Pons (tissue), 1 donor: ENCODE data around the gene RAD51B.

Source experiments
- DNase-seq: peaks from one replicate; pipeline ENCODE4 v3.0.0-alpha.2; 2016; ENCODE audit warnings: low spot score

Gene RAD51B

DNA sequence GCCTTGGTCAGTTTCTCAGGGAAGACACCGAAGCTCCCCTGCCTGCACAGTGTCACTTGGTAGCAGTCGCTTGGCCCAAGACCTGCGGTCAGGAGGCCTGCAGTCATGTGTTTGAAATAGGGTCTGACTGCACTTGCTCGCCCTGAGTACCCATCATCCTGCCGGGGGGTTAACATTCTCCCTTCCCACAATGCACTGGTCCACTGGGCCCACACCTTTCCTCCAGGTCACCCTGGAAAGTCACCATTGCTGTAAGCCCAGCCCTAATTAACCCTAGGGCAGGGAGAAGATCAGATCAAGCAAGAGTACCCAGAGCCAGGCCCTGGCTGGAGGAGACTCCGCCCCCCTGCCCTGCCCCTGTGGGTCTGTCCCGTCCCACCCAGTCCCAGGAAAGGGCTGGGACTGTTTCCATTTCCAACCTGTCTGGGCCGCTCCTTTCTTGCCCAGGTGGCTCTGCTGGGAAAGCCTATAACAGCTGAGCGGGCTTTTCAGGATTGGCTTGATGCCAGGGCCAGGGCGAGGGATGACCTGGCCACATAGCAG, 886.2 kb downstream of the RAD51B start:
- DNase-seq: no peak

DNA sequence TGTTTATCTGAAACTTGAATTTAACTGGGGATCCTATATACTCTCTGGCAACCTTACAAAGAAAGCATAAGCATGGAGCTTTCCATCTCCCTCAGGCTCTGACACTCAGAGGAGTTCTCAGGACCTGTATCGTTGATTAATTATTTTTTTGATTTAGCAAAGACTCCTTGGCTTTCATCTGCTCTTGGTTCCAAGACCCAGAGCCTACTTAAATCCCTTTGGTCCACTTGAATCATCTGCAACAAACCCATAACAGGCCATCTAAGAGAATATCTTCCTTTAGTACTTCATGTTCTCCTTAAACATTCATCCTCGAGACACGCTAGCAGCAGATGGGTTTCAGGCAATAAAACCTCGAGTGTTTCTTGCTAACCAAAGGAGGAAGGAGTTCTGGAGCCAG, 887.9 kb downstream of the RAD51B start:
- no peak for DNase-seq

DNA sequence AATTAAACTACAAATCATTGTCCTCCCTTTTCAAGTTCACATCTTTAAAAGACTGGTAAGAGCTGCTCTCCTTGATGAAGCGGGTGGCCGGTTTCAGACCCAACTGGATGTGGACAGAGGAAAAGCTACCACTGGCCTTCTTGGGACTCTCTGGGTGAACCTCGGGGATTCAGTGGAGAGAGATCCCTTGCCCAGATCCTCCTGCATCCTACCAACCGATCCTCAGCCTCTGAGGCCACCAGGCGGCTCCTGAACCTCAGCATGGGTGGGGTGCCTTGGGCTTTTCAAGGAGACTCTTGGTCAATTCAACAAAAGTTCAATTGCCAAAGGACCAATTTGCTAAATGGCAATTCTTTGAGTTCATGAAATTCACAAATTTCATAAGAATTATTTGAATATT, 888.8 kb downstream of the RAD51B start:
- DNase-seq: no peak

DNA sequence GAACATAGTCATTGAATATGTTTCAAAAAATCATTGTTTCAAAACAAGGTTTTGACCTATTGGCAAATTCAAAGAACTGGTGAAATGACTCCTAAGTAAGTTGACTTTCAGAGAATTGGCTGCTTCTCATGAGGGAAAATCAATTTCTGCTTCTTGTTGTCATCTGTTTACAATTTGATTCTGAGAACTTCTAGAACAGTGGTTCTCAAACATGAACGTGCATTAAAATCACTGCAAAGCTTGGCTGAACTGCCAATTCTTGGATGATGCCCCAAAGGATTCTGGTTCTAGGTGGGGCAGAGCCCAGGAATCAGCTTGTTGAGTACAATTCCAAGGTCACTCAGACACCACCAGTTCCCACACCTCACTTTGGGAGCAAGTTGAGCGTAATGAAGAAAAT, 889.4 kb downstream of the RAD51B start:
- no peak for DNase-seq

DNA sequence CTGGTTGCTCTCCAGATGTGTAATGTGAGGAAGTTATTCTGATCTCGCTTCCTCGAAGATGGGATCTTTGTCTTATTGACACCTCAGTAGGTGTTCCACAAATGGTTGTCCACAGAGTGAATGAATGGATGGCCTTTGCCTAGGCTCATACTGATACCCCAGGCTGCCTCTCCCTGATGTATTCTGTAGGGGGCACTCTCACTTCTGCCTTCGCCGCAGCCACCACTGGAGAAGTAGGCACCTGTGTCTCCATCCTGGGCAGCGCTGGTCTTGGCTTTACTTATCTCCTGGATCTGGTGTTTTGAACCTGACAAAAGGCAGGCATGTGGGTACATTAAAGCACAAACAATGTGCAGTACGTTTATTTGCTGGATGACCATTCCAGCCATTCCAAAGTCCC, 891.2 kb downstream of the RAD51B start:
- no peak for DNase-seq

DNA sequence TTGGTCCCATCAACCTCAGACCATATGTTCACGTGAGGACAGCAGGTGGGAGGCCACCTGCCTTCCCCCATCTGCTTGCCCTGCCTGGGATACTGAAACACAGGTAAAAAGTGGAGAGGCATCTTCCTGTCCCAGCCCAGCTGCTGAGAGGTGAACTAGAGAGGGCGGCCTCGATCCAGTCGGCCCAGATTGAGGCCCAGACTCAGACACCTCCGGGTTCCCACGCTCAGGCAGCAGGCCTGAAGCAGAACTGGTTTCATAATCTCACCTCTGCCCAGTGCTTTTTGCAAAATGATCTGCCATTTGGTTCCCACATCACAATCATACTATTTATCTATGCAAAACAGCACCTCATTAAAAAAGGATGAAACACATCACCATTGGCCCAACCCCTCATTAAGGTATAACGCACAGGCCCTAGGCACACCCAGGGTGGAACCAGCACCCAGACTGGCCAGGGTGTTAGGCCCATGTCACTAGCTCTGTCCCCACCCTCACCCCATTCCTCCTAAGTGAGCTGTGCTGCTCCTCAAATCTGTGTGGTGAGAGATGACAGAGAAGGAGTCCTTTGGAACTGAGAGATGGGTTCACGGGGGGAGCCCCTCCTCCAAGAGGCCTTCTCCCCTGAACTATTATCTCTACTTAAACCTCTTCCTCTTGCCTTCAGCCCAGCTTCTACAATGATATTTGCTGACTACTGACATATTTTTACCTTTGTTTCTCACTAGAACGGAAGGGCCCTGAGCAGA, 892.2 kb downstream of the RAD51B start:
- DNase-seq: no peak

DNA sequence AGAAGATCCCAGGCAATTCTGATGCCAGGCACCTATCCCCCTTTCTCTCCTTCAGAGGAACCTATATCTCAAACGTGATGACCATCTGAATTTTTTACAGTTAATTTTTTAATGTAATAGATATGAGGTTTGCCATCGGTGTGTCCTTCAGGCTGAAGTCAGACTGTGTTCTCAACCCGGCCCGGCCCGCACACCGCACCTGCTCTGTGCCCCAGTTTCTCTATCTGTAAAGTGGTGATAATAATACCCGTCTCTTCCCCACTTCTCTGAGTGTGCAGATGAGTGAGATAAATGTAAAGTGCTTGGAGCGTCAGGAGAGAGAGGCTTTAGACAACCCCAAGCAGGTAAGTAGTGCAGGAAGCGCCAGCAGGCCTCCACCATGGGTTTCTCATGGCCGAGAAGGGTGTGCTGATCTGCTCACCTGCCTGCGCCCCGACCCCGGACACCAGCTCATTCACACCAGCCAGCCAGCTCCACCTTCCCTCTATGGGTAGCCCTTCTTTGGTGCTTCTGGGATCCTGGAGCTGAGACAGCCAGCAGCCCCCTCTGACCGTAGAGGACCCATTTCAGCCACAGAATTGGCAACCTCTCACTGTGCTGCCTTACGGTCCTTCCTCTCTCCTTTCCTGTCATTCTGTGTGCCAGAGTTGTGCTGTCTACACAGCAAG, 893.3 kb downstream of the RAD51B start:
- no peak for DNase-seq

DNA sequence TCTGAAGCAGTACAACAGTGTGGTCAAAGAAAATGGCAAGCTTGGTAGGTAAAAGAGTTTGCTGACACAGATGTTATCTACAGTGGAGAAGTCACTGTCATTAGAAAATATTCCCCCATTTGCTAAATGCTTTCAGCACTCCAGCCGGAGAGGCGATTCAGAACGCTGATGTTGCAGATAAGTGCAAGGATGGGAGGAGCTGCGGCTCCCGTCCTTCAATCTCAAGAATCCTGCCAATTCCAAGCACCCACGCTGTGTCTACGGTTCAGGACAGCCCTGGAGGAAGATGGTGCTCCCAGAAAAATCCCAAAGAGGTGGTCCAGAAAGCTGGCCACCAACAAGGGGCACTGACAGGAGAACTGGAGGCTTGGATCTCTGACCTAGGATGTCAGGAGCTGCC, 894.2 kb downstream of the RAD51B start:
- no peak for DNase-seq

DNA sequence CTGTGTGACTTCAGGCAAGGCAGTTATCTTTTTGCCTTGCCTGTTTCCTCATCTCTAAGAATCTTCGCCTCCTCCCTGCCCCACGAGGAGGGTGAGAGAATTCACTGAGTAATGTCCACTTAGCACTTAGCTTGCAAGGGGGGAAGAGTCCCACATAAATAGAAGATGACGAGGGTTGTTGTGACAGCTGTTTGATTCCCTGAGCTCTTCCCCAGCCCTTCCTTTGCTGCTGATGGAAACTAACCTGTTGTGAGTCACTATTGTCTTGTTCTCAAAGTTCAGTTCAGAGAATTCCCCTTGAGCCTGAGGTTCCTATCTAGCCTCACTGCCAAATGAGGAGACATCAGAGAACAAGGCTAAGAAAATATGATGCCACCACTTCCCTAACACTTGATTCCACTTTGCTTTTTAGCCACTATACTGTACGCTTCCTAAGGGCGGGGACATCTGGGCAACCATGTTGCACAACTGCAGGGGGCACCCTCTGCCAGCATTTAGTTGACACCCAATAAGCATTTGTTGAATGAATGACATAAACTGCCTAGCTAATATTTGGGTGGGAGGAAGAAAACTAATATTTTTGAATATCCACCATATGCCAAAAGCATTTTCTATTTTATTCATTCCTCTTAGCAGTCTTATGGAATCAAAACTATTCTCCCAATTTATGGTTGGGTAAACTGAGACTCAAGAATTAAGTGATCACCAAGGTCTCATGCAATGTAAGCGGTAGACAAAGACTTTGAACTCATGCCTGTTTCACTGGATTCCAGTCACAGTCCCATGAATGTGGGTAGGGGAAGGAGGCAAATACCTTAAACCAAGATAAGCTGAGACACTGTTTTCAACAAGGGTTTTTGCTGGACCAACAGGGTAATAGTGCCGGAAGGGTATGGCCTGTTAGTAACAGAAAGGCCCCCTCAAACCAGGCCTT, 895.7 kb downstream of the RAD51B start:
- DNase-seq: no peak

DNA sequence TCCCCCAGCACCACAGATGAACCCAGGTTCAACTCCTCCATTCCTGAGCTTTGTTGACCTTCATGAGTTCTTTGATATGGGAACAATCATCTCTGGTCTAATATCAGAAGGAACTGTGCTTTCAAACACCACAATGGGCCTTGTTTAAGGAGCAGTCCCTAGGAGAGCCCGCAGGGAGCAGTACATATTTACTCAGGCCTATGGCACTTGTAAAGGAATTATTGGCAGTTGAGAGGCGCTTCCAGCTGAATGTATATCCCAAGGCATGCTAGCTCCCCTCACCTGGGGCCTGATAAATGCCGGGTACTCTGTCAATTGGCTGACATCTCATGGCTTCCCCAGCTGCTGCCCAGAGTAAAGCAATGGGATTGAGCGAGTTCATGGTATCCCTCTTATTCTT, 897.1 kb downstream of the RAD51B start:
- DNase-seq: no peak

DNA sequence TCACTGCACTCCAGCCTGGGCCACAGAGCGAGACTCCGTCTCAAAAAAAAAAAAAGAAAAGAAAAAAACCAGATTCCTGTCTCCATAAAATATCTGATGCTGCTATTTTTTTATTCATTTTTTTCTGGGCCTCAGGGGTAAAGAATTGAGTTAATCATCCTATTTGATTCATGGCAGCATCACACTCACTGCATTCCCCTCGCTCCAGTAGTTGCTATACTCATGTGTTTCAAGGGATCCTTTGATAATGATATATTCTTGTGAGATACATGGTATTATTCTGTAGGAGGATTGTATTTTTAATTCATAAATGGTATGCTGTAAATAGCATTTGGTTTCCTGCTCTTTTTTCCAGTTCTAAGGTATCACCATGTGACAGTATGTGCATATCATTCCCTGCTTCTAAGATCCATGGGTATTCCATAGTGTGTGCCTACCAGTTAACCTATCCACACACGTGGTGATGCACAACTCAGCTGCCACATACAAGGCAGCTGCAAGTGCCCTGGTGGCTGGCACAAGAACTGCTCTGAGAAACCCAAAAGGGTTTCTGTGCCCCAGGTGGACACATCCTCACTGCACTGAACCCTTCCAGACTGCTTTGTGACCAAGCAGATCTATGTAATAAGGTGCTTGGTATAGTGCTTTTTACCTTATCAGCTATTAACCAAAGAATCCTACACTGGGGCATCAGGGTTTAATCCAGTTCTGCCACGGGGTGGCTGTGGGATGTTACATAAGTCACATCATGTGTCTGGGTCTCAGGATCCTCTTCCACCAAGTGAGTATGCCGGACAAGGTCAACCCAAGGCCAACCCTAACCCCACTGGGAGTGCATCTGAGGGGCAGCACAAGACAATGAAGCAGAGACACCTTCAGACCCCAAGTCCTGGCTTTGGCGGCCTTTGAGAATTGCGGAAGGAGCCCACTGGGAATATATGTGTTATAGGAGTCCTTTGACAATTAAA, 898.7 kb downstream of the RAD51B start:
- DNase-seq: no peak

DNA sequence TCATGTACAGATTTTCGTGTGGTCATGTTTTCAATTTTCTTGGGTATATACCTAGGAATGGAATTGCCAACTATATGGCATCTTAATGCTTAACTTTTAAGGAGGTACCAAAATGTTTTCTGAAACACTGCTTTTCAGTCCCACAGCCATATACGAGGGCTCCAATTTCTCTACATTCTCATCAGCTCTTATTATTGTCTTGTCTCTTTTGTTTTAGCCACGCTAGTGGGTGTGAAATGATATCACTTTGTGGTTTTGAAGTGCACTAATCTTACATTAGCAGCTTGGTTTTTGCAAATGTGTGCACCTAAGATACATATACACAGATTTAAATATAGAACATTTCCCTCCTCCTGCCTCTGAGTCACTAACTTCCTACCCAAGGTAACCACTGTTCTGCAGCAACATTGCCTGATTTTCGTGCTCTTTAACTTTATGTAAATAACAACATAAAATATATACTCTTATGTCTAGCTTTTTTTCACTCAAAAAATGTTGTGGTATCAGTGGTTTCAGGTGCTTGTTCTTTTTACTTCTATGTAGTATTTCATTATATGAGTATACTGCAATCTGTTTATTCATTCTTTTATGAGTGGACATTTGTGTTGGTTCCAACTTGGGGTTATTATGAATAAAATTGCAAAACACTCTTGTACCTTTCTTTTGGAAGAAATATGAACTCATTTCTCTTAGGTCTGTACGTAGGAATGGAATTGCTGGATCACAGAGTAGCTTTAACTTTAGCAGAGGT, 900.2 kb downstream of the RAD51B start:
- no peak for DNase-seq

DNA sequence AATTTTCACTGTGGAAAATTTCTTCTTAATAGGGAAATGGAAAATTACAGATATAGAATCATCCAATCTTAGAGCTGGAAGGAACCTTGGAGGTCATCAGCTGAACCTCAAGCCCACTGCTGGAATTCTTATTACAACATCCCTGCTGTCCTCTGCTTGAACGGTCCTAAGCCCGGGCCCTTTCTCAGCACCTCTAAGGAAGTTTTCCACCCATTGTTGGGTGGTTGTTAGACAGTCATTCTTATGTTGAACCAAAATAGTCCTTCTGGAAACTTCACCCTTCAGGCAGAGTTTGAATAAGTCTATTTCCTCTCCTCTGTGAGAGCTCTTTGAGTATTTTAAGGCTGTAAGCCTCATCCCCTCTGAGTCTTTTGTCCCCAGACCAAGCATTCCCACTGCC, 902.6 kb downstream of the RAD51B start:
- DNase-seq: no peak

DNA sequence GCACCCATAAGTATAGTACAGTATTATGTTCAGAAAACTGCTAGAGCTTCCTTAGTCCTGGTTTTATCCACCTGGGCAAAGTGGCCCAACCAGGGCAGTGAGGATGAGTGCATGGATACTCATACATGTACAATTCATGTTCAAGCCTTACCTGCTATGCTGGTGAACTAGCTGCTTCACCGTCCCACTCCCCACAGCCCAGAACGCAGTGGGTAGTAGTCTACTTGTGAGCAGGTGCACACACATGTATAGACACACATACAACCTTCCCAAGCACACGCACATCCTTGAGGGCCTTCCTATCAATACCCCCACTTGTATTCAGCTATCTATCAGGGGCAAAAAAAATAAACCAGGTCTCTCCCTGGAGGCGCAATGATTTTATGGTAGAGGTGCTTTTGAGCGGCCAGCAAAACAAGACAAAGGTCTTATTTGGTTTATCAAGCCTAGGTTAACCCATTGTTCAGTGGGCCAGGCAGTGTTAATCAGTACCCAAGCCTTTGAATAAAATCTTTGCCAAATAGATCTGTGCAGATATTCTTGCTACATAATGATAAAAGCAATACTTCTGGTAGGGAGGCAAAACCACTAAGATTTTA, 903.5 kb downstream of the RAD51B start:
- DNase-seq: no peak

DNA sequence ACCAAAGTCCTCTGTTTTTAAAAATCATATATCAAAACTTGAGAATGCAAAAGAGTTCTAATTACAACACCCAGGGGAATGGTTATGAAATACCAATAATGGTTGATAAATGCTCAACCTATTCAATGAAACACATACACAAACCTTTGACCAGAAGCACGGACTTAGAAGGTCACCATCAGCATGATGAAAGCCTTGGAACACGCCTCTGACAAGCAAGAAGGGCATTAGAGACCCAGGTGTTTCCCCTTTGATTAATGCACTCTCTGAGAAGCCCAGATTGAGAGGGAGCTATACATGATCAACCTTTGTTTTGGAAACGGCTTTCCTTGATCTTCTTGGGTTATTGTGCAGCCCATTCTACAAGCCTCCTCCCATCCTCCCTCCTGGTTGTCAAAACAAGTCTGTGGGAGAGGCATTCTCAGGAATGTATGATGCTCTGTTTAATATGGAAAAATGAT, 904.3 kb downstream of the RAD51B start:
- no peak for DNase-seq

DNA sequence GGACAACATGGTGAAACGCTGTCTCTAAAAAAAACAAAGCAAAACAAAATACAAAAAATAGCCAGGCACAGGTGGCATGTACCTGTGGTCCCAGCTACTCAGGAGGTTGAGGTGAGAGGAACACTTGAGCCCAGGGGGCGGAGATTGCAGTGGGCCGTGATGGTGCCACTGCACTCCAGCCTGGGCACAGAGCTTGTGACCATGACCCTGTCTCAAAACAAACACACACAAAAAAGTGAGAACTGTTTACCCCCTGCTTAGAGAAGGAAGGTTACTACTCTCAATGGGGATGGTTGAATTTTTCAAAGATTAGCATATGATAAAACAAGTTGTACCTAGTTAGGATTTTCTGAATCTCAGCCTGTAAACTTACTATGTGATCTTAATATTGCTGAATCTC, 905.3 kb downstream of the RAD51B start:
- DNase-seq: no peak

DNA sequence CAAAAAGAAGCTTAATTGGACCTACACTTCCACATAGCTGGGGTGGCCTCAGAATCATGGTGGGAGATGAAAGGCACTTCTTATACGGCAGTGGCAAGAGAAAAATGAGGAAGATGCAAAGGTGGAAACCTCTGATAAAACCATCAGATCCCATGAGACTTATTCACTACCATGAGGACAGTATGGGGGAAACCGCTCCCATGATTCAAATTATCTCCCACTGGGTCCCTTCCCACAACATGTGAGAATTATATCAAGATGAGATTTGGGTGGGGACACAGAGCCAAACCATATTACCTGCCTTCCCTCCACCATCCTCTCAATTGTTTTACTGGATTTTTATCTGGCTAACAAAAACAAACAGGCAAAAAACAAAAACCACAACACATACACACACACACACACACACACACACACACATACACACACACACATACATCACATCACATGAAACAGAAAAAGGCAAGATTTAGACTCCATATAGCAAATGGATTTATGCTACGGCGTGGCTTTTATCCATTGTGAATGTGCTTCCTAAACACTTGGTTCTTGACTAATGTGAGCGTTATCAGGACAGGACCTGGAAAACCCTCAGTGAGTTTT, 906.6 kb downstream of the RAD51B start:
- DNase-seq: no peak

DNA sequence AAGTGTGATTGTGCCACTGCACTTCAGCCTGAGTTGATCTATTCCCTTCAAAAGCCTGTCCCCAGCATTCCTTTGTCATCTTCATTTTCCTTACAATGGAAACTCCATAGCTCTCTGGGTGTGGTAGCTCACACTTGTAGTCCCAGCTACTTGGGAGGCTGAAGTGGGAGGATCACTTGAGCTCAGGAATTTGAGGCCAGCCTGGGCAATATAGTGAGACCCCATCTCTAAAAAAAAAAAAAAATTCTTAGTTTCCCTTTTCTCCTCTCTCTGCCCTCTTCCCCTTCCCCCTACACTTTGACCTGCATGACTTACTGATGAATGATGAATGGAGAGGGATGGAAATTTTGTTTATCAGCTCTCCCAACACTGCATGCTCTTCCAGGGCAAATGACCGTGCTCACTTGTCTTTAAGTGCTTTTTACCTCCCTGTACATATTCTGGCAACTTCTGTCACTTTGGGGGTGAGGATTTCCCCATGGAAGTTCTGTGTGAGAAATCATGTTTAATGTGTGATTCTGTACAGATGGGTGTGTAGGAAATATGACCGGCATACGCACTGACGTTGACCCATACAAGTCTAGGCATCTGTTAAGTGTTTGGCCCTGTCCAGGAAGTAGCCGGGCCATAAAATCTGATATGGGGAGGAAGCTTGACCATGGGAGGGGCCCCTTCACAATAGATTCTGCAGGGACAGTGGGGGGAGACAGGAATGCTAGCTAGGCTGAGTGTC, 907.9 kb downstream of the RAD51B start:
- no peak for DNase-seq
